Karpas-422 (cell line): ENCODE measurements around the gene NFYC. TPM values are rescaled to one million over a fixed set of nuclear protein-coding genes. Genes with fewer than 3 reads are reported as not detected.

ENCODE experiments used
- DNase-seq: peaks from one replicate; pipeline ENCODE4 v3.0.0-alpha.2; 2015
- H2AFZ ChIP-seq: fragments of 200-600 bp; sonication (generic); 2 replicates; pipeline ENCODE4 v1.6.1; 2014; ENCODE audit warnings: antibody characterized with exemption, low read length, mixed read lengths
- H3K27ac ChIP-seq: fragments of 200-600 bp; sonication (generic); 2 replicates; pipeline ENCODE4 v1.5.1; 2014; ENCODE audit warnings: mild to moderate bottlenecking, low read length, moderate library complexity
- H3K27me3 ChIP-seq: fragments of 200-600 bp; sonication (generic); 2 replicates; pipeline ENCODE4 v1.6.1; 2014; ENCODE audit warnings: low read length, mixed read lengths
- H3K36me3 ChIP-seq: fragments of 200-600 bp; sonication (generic); 2 replicates; pipeline ENCODE4 v1.6.1; 2014; ENCODE audit warnings: low read length, mixed read lengths; ENCODE audit not compliant: insufficient read depth
- H3K4me1 ChIP-seq: fragments of 200-600 bp; sonication (generic); 2 replicates; pipeline ENCODE4 v1.6.1; 2014; ENCODE audit warnings: mild to moderate bottlenecking, low read length, mixed read lengths
- H3K4me2 ChIP-seq: fragments of 200-600 bp; sonication (generic); 2 replicates; pipeline ENCODE4 v1.6.1; 2014; ENCODE audit warnings: low read length, low read depth, mild to moderate bottlenecking; ENCODE audit not compliant: poor library complexity, severe bottlenecking
- H3K4me3 ChIP-seq: fragments of 200-600 bp; sonication (generic); 2 replicates; pipeline ENCODE4 v1.5.1; 2014; ENCODE audit warnings: mild to moderate bottlenecking, antibody characterized with exemption, low read length, mixed read lengths
- H3K79me2 ChIP-seq: fragments of 200-600 bp; sonication (generic); 2 replicates; pipeline ENCODE4 v1.6.1; 2014; ENCODE audit warnings: mild to moderate bottlenecking, low read length, mixed read lengths
- H3K9ac ChIP-seq: fragments of 200-600 bp; sonication (generic); 2 replicates; pipeline ENCODE4 v1.6.0; 2014; ENCODE audit warnings: low read length
- H3K9me2 ChIP-seq: fragments of 200-600 bp; sonication (generic), shearing (Covaris generic); replicated peaks from 2 replicates; pipeline ENCODE4 v1.6.0; 2014; ENCODE audit warnings: mild to moderate bottlenecking, low read length, moderate library complexity; ENCODE audit not compliant: insufficient read depth
- H3K9me3 ChIP-seq: fragments of 300-700, 200-600 bp; sonication (generic); 2 replicates; pipeline ENCODE4 v1.6.1; 2014; ENCODE audit warnings: low read length, mixed read lengths
- H4K20me1 ChIP-seq: fragments of 200-600 bp; sonication (generic); 2 replicates; pipeline ENCODE4 v1.6.1; 2014; ENCODE audit warnings: mild to moderate bottlenecking, antibody characterized with exemption, low read length, low read depth; ENCODE audit not compliant: insufficient read depth
- total RNA-seq: library from RNA; depleted of rRNA; stranded (reverse); fragments of >200 nt; shearing (Covaris generic); gene quantifications from 2 replicates; pipeline ENCODE4 v1.2.3, GENCODE V29; 2014; ENCODE audit warnings: low replicate concordance

The NFYC gene
- total RNA-seq, 1 experiment from 2014 or later: 62.6 TPM

DNA sequence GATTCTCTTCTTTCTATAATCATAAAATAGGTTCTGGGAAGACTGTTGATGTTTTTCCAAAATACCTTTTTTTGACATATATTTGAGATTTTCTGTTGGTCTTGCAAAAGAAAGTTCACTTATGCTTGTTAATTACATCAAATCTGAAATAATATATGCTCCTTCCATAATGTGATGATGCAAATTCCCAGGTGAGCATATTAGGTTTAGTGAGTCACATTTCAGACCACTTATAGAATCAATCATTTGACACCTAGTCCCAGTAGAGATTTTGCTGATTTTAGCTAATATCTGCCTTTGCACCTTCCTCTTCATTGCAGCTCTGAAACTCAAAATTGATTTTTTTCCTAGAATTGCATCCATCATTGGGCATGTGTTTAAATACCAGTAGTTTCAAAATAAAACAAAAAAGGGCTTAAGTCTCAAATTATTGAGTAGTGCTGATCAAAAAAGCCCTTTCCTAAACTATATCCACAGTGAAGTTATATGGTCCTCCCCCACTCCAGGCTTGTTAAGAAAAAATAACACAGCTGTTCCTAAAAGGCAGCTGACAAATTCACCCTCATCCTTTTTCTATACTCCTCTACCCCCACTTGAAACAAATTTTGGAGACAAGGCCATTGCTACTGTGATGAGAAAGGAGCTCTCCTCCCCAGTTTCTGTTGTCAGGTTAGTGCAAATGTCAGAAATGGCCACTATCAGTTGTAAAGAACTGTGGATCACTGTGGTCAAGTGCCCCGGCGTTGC is 55.0 kb downstream of the NFYC start:
- peak overlapping the region; percentile 50 for H3K4me3 ChIP-seq
- H4K20me1 ChIP-seq: no peaks in the 10 kb centered on the region
- no peak overlapping the region for H2AFZ ChIP-seq
- peaks cover 86% of the 10 kb centered on the region for H3K79me2 ChIP-seq
- H3K9me2 ChIP-seq: no peaks in the 10 kb centered on the region
- peak overlapping the region; percentile 85 for H3K4me2 ChIP-seq
- peak overlapping the region; percentile 98 for H3K27ac ChIP-seq
- peaks cover 61% of the 10 kb centered on the region for H3K36me3 ChIP-seq
- peak; percentile 86 for DNase-seq
- H3K9me3 ChIP-seq: no peaks in the 10 kb centered on the region
- H3K4me1 ChIP-seq: peaks cover 98% of the 10 kb centered on the region
- H3K9ac ChIP-seq: peak overlapping the region; percentile 60
- no peaks in the 10 kb centered on the region for H3K27me3 ChIP-seq

DNA sequence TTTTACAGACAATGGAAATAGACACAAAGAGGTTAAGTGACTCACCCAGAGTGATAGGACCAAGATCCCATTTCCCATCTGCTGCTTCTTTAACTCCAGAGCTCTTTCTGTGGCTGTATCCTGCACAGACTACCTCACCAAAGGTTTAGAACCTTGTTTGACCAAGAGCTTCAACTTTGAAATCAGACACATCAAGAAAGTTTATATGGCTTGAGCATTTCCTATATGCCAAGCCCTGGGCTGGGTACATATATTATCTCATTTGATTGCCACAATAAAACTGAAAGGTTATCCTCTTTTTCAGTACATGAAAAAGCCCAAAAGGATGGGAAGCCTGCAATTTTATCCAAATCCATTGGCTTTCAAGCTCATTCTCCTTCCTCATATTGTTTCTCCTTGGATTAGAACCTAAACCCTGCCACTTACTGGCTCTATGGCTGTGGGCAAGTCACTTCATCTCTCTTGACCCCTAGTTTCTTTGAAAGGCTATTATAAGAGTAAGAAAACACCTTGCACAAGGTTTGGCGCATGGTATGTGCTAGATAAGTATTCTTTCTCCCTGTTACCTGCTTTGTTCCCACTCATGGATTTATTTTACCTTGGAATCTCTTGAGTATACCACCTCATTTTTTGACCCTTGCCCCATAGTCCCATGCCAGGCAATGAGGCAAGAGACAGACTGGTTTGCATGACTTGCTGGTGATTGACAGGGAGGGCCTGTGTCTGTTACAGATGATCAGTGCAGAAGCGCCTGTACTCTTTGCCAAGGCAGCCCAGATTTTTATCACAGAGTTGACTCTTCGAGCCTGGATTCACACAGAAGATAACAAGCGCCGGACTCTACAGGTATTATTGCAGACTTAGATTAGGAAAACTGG is 57.6 kb downstream of the NFYC start:
- Histone ChIP-seq H3K9me3 (no peaks in the 10 kb centered on the region), H2AFZ (no peak overlapping the region), H3K4me1 (peaks cover 96% of the 10 kb centered on the region), H3K27me3 (no peaks in the 10 kb centered on the region), H3K4me3 (peak overlapping the region; percentile 3; the same call in 1 of the 2 replicates), H3K27ac (peak overlapping the region; percentile 87), H3K79me2 (peaks cover 68% of the 10 kb centered on the region), H3K4me2 (peak overlapping the region; percentile 47), H3K9me2 (no peaks in the 10 kb centered on the region), H3K36me3 (peaks cover 57% of the 10 kb centered on the region), H4K20me1 (no peaks in the 10 kb centered on the region), H3K9ac (peak overlapping the region; percentile 48)
- DNase-seq: peak; percentile 67

DNA sequence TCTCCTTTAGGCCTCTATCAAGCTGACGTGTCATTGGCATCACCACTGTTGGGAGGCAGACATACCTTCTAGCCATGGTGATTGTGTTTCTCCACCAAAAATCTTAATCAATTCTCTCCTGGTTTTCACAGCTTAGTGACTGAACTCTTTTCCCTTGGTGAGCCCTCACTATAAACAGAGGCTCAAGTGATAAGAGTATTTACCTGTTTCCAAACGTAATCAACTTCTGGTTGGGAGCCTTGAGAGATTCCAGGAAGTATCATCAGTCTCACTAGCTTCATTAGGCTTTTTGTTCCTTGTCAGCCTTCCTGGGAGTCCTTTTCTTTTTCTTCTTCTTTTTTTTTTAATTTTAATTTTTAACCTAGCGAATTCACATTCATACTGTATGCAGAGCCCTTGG is 58.3 kb downstream of the NFYC start:
- Histone ChIP-seq H3K4me3 (peak overlapping the region; percentile 3; the same call in 1 of the 2 replicates), H3K27ac (peak overlapping the region; percentile 87), H3K9me3 (no peaks in the 10 kb centered on the region), H3K79me2 (peaks cover 68% of the 10 kb centered on the region), H3K9me2 (no peaks in the 10 kb centered on the region), H3K27me3 (no peaks in the 10 kb centered on the region), H3K9ac (peak overlapping the region; percentile 48; the same call in 1 of the 2 replicates), H2AFZ (no peak overlapping the region), H3K36me3 (peaks cover 61% of the 10 kb centered on the region), H3K4me2 (peak overlapping the region; percentile 47), H4K20me1 (no peaks in the 10 kb centered on the region), H3K4me1 (peaks cover 89% of the 10 kb centered on the region)
- no peak for DNase-seq

DNA sequence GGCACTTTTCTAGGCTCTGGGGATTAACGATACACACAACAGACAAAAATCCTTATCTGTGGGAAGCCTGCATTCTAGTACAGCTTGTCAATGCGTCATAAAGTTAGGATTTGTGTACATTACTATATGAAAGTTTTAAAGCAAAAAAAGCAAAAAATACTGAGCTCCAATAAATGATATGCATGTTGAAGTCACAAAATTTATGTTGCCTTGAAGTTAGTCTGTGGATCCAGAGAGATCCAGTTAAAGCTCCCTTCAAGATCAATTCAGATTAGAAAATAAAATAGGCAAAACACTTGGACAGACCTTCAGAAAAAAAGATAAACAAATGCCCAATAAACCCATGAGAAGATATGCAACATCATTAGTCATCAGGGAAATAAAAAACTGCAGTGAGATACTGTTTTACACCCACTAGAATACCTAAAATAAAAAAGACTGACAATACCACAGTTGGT is 59.0 kb downstream of the NFYC start:
- Histone ChIP-seq H3K27ac (peak overlapping the region; percentile 87), H3K9ac (no peak overlapping the region), H3K27me3 (no peaks in the 10 kb centered on the region), H4K20me1 (no peaks in the 10 kb centered on the region), H3K4me2 (no peak overlapping the region), H3K4me3 (no peak overlapping the region), H3K36me3 (peaks cover 64% of the 10 kb centered on the region), H3K9me2 (no peaks in the 10 kb centered on the region), H3K9me3 (no peaks in the 10 kb centered on the region), H3K79me2 (peaks cover 61% of the 10 kb centered on the region), H2AFZ (no peak overlapping the region), H3K4me1 (peaks cover 82% of the 10 kb centered on the region)
- no peak for DNase-seq

DNA sequence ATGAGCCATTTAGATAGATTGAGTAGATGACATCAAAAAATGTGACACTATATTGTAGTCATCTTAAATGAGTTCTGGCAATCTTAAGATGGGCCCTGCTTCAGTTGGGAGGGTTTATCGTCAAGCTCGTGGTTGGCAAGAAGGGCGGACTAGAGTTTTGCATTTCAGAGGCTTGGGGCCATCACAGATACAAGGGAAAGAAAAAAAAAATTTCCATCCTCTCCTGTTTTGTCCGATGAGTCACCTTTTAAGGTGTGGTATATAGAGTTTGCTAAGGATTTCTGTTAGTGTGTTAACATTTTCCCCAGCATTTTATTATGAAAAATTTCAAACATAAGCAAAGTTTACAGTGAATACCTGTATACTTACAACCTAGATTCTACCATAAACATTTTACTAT is 60.3 kb downstream of the NFYC start:
- no peak overlapping the region for H3K9ac ChIP-seq
- H4K20me1 ChIP-seq: no peaks in the 10 kb centered on the region
- H3K36me3 ChIP-seq: peaks cover 76% of the 10 kb centered on the region
- H3K9me2 ChIP-seq: no peaks in the 10 kb centered on the region
- peaks cover 69% of the 10 kb centered on the region for H3K4me1 ChIP-seq
- H3K4me2 ChIP-seq: no peak overlapping the region
- H3K4me3 ChIP-seq: no peak overlapping the region
- DNase-seq: no peak
- H3K27me3 ChIP-seq: no peaks in the 10 kb centered on the region
- H3K79me2 ChIP-seq: peaks cover 56% of the 10 kb centered on the region
- H3K27ac ChIP-seq: peak overlapping the region; percentile 87
- H2AFZ ChIP-seq: no peak overlapping the region
- no peaks in the 10 kb centered on the region for H3K9me3 ChIP-seq

DNA sequence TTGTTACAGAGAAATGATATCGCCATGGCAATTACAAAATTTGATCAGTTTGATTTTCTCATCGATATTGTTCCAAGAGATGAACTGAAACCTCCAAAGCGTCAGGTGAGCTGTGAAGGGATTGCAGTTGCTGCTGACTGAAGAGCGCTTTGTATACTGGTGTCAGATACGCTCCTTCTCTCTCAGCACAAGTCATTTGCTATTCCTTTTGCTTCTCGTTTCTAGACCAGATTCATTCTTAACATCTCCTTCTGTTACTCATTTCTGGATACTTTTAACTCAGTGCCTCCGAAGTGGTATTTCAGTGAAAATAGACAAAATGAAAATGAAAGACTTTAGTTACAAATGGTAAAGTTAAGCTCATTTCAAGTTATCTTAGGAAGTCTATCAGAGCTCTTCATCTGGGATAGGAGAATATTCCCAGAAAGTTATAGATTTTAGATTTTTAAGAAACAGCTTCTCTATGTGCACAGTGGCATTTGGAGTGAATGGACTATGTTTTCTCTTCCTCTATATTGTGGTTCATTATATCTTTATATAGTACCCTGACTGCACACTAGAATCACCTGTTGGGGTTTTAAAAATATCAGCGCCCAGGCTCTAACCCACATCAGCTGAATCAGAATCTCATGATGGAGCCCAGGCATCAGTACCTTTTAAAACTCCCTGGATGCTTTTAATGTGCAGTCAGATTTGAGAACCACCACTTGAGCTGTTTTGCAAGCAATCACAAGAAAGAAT is 61.8 kb downstream of the NFYC start:
- H3K4me1 ChIP-seq: peaks cover 54% of the 10 kb centered on the region
- no peaks in the 10 kb centered on the region for H3K27me3 ChIP-seq
- peak; percentile 51 for DNase-seq
- no peak overlapping the region for H2AFZ ChIP-seq
- H3K4me2 ChIP-seq: peak overlapping the region; percentile 29
- H3K79me2 ChIP-seq: peaks cover 48% of the 10 kb centered on the region
- peak overlapping the region; percentile 77 for H3K27ac ChIP-seq
- H4K20me1 ChIP-seq: no peaks in the 10 kb centered on the region
- no peaks in the 10 kb centered on the region for H3K9me3 ChIP-seq
- peaks cover 78% of the 10 kb centered on the region for H3K36me3 ChIP-seq
- H3K9me2 ChIP-seq: no peaks in the 10 kb centered on the region
- 0 out of 2 replicates have a peak overlapping the region, but pooled peaks have one; percentile 14 for H3K9ac ChIP-seq
- no peak overlapping the region for H3K4me3 ChIP-seq

DNA sequence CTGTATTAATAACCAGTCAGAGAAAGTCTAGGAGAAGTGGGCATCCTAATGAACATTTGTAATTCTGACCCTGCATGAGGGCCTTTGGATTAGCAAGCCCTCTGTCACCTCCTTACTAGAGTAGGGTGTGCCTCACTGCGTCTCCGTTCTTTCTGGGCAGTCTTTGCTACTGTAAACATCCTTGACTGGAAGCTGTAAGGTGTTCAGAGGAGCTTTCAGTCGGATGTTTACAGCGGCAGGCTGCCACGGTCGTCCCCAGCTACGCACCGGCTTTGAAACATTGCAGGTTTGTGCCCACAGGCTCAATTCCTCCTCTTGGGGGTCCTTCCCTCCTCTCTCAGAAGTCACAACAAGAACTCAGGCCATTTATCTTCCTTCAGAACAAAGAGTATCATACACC is 62.7 kb downstream of the NFYC start:
- H3K27ac ChIP-seq: peak overlapping the region; percentile 77

More for the DNA sequence above, 62.7 kb downstream of the NFYC start:
- peaks cover 76% of the 10 kb centered on the region for H3K36me3 ChIP-seq
- H3K27me3 ChIP-seq: no peaks in the 10 kb centered on the region
- H3K79me2 ChIP-seq: peaks cover 46% of the 10 kb centered on the region
- H3K9me2 ChIP-seq: no peaks in the 10 kb centered on the region
- peaks cover 45% of the 10 kb centered on the region for H3K4me1 ChIP-seq
- H3K9ac ChIP-seq: no peak overlapping the region
- DNase-seq: no peak
- no peak overlapping the region for H3K4me3 ChIP-seq
- no peak overlapping the region for H3K4me2 ChIP-seq
- no peaks in the 10 kb centered on the region for H4K20me1 ChIP-seq
- no peak overlapping the region for H2AFZ ChIP-seq
- H3K9me3 ChIP-seq: no peaks in the 10 kb centered on the region
